Measurements from ENCODE around the gene AASS.

The AASS gene

DNA sequence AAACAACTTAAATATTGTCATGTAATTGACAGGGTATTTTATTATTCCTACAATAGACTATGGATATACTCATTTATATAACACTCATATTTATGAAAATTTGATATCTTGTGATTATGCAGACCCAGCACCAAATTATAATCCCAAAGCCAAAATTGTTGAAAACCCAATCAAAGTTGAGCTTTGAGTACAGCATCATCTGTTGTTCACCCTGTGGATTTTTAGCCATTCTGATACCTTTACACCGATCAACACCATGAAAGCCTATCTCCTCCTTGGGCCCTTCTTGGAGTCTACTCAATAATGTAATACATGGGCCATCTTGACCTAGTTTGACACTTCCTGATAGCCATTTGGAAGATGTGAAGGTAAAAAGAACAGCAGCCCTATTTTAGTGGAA lies 49.5 kb downstream of the AASS start:
- no peak for ATAC-seq (replicated peaks; ENCODE audit: extremely low read depth, poor library complexity, severe bottlenecking)
- Mint-ChIP-seq H3K27ac (ENCODE audit: low read depth) (no peak overlapping the region), H3K9me3 (no peaks in the 10 kb centered on the region), H3K27me3 (no peaks in the 10 kb centered on the region), H3K4me1 (no peaks in the 10 kb centered on the region), H3K4me3 (no peak overlapping the region), H3K36me3 (ENCODE audit: insufficient read depth) (no peaks in the 10 kb centered on the region)
- no peak for DNase-seq (ENCODE audit: low spot score in 2 of 2)

- ATAC-seq (replicated peaks; ENCODE audit: extremely low read depth, poor library complexity, severe bottlenecking), result no peak
- Mint-ChIP-seq H3K36me3 (ENCODE audit: insufficient read depth) (no peaks in the 10 kb centered on the region), H3K4me3 (no peak overlapping the region), H3K9me3 (no peaks in the 10 kb centered on the region), H3K4me1 (no peaks in the 10 kb centered on the region), H3K27ac (ENCODE audit: low read depth) (no peak overlapping the region), H3K27me3 (no peaks in the 10 kb centered on the region)
- DNase-seq (ENCODE audit: low spot score in 2 of 2), result no peak
Measured at GRCh38 chr7:122092964-122093797, 50.9 kb downstream of the AASS start.

DNA sequence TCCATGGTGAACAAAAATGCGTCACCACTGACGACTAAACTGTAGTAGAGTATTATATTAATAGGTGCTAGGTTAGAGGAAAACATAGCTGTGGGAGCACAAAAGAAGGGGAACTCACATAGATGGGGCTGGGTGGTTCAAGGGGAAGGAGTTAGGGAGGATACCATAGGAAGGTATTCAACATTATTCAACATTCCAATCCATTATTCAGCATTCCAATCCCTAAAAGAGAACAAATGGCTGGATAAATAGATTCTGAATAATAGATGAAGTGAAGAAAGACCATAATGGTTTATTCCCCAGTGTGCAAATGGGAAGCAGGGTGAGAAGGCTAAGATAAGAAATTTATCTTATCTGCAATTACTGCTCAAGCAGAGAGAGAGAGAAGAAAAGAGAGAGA lies 61.4 kb downstream of the AASS start:
- ATAC-seq (replicated peaks; ENCODE audit: extremely low read depth, poor library complexity, severe bottlenecking) (no peak), DNase-seq (ENCODE audit: low spot score in 2 of 2) (no peak)
- Mint-ChIP-seq H3K4me3 (no peak overlapping the region), H3K9me3 (no peaks in the 10 kb centered on the region), H3K4me1 (no peaks in the 10 kb centered on the region), H3K27me3 (no peaks in the 10 kb centered on the region), H3K27ac (ENCODE audit: low read depth) (no peak overlapping the region), H3K36me3 (ENCODE audit: insufficient read depth) (no peaks in the 10 kb centered on the region)

GRCh38 chr7:122082160-122082559 lies 61.9 kb downstream of the AASS start:
- no peak for DNase-seq (ENCODE audit: low spot score in 2 of 2)
- no peaks in the 10 kb centered on the region for H3K27me3 Mint-ChIP-seq
- ATAC-seq (replicated peaks; ENCODE audit: extremely low read depth, poor library complexity, severe bottlenecking), result no peak
- no peak overlapping the region for H3K27ac Mint-ChIP-seq (ENCODE audit: low read depth)
- no peaks in the 10 kb centered on the region for H3K9me3 Mint-ChIP-seq
- H3K36me3 Mint-ChIP-seq (ENCODE audit: insufficient read depth), result no peaks in the 10 kb centered on the region
- H3K4me1 Mint-ChIP-seq, result no peaks in the 10 kb centered on the region
- H3K4me3 Mint-ChIP-seq, result no peak overlapping the region

- no peaks in the 10 kb centered on the region for H3K4me1 Mint-ChIP-seq
- peaks cover 5% of the 10 kb centered on the region for H3K9me3 Mint-ChIP-seq
- H3K36me3 Mint-ChIP-seq (ENCODE audit: insufficient read depth), result no peaks in the 10 kb centered on the region
- no peak overlapping the region for H3K4me3 Mint-ChIP-seq
- no peak overlapping the region for H3K27ac Mint-ChIP-seq (ENCODE audit: low read depth)
- DNase-seq (ENCODE audit: low spot score in 2 of 2) (no peak), ATAC-seq (replicated peaks; ENCODE audit: extremely low read depth, poor library complexity, severe bottlenecking) (no peak)
- H3K27me3 Mint-ChIP-seq, result no peaks in the 10 kb centered on the region
Measured at GRCh38 chr7:122073635-122074034, 70.4 kb downstream of the AASS start.

DNA sequence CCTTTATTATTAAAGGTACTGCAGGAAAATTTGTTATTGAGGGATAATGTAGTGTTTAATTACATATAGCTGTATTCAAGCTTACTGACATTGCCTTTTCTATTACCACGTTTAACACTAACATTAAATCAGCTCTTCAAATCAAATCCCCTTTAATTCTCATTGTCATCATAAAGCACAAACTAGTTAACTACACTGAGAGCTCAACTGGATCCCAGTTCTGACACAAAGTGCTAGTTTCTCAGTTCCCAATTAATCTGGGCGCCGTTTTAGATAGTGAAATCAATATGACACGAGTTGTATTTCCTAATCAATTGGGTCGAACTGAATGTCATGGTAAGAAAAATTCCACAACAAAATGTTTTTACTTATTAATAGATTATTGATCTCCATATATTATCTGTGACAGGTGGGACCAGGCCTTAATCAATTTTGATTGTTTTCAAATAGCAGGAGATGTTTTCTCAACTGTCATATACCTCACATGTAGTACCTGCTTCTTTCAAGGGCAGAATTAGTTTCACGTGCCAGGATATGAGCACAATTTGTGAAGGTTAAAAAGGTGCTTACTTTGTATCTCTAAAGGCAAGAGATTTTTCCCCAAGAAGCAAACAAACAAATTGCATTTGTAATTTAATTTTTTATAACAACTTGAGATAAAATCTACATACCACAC lies 71.0 kb downstream of the AASS start:
- Mint-ChIP-seq H3K36me3 (ENCODE audit: insufficient read depth) (no peaks in the 10 kb centered on the region), H3K4me3 (no peak overlapping the region), H3K27ac (ENCODE audit: low read depth) (no peak overlapping the region), H3K4me1 (no peaks in the 10 kb centered on the region), H3K27me3 (no peaks in the 10 kb centered on the region), H3K9me3 (peaks cover 5% of the 10 kb centered on the region)
- no peak for DNase-seq (ENCODE audit: low spot score in 2 of 2)
- no peak for ATAC-seq (replicated peaks; ENCODE audit: extremely low read depth, poor library complexity, severe bottlenecking)

DNA sequence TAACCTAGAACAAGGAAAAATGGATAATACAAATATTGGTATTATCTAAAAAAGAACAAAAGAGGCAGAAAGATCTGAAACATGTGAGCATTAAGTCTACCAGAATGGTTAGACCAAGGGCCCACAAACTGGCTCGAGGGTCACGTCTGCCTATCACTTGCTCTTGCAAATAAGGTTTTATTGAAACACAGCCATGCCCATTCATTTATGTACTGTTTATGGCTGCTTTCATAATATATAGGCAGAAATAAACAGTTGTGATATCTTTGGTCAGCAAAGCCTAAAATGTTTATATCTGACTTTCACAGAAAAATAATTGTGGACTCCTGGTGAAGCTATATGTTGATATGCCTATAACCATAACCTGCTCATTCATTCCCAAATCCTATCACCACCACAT lies 71.8 kb downstream of the AASS start:
- no peaks in the 10 kb centered on the region for H3K4me1 Mint-ChIP-seq
- H3K27ac Mint-ChIP-seq (ENCODE audit: low read depth), result no peak overlapping the region
- no peak overlapping the region for H3K4me3 Mint-ChIP-seq
- no peaks in the 10 kb centered on the region for H3K36me3 Mint-ChIP-seq (ENCODE audit: insufficient read depth)
- H3K27me3 Mint-ChIP-seq, result no peaks in the 10 kb centered on the region
- no peak for DNase-seq (ENCODE audit: low spot score in 2 of 2)
- no peak for ATAC-seq (replicated peaks; ENCODE audit: extremely low read depth, poor library complexity, severe bottlenecking)
- H3K9me3 Mint-ChIP-seq, result peaks cover 5% of the 10 kb centered on the region

DNA sequence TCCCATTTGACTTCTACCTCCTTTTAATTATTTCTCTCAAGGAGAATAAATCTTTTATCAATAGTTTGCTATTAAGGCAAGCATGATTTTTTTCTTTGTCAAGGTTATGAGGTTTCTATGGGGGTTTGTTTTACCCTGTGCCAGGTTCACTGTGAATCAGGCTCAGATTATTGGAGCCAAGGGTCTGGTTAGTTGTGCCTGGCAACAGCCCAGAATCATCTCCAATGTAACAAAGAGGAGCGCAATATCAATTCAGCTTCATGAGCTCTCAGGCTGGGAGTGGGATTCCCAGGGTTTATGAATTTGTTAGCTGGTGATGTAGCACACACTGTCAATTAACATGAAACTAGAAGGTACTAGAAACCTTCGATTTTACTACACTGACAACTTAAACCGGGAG lies 73.2 kb downstream of the AASS start:
- no peak for ATAC-seq (replicated peaks; ENCODE audit: extremely low read depth, poor library complexity, severe bottlenecking)
- Mint-ChIP-seq H3K27me3 (no peaks in the 10 kb centered on the region), H3K4me3 (no peak overlapping the region), H3K9me3 (peaks cover 5% of the 10 kb centered on the region), H3K4me1 (no peaks in the 10 kb centered on the region), H3K36me3 (ENCODE audit: insufficient read depth) (no peaks in the 10 kb centered on the region), H3K27ac (ENCODE audit: low read depth) (no peak overlapping the region)
- DNase-seq (ENCODE audit: low spot score in 2 of 2), result no peak

- Mint-ChIP-seq H3K4me3 (no peak overlapping the region), H3K27ac (ENCODE audit: low read depth) (no peak overlapping the region), H3K4me1 (no peaks in the 10 kb centered on the region), H3K27me3 (no peaks in the 10 kb centered on the region), H3K9me3 (peaks cover 1% of the 10 kb centered on the region), H3K36me3 (ENCODE audit: insufficient read depth) (no peaks in the 10 kb centered on the region)
- ATAC-seq (replicated peaks; ENCODE audit: extremely low read depth, poor library complexity, severe bottlenecking) (no peak), DNase-seq (ENCODE audit: low spot score in 2 of 2) (no peak)
Measured at GRCh38 chr7:122070062-122070461, 74.0 kb downstream of the AASS start.

DNA sequence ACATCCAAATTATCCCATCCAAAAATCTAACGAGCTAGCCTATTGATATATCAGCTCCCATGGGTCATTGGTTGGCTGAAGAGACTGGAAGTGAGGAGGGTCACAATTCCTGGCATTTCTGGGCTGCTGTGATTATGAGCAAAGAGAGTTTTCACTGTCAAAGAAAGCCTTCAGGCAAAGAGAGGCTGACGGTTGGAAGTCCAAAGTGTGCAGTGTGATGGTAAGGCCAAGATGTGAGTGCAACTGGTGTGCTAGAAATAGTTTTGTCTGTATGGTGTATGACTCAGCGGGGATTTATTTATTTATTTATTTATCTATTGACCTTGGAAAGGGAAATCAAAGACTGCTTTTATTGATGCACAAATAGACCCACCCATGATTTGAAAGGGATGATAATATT lies 75.0 kb downstream of the AASS start:
- H3K27ac Mint-ChIP-seq (ENCODE audit: low read depth), result no peak overlapping the region
- no peaks in the 10 kb centered on the region for H3K9me3 Mint-ChIP-seq
- no peak overlapping the region for H3K4me3 Mint-ChIP-seq
- no peaks in the 10 kb centered on the region for H3K27me3 Mint-ChIP-seq
- no peak for DNase-seq (ENCODE audit: low spot score in 2 of 2)
- no peaks in the 10 kb centered on the region for H3K36me3 Mint-ChIP-seq (ENCODE audit: insufficient read depth)
- no peaks in the 10 kb centered on the region for H3K4me1 Mint-ChIP-seq
- no peak for ATAC-seq (replicated peaks; ENCODE audit: extremely low read depth, poor library complexity, severe bottlenecking)

DNA sequence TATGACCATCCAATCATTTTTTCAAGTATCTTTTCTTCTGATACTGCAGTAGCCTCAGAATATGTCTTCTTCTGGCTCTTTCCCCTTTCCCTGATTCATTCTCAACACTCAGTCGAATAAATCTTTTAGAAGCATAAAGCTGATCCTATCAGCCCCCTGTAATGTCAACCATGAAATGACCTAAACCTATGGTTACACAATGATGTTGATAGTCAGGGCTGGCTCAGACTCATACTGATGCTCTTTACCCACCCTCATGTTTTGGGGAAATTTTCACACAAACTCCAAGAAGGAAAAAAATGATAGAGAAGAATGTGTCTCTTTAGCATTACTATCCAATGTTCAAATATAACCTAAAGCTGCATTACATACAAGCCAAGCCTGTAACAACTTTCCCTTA lies 76.0 kb downstream of the AASS start:
- H3K9me3 Mint-ChIP-seq, result no peaks in the 10 kb centered on the region
- ATAC-seq (replicated peaks; ENCODE audit: extremely low read depth, poor library complexity, severe bottlenecking) (no peak), DNase-seq (ENCODE audit: low spot score in 2 of 2) (no peak)
- H3K4me1 Mint-ChIP-seq, result no peaks in the 10 kb centered on the region
- H3K4me3 Mint-ChIP-seq, result no peak overlapping the region
- H3K27ac Mint-ChIP-seq (ENCODE audit: low read depth), result no peak overlapping the region
- H3K36me3 Mint-ChIP-seq (ENCODE audit: insufficient read depth), result no peaks in the 10 kb centered on the region
- H3K27me3 Mint-ChIP-seq, result no peaks in the 10 kb centered on the region

GRCh38 chr7:122067077-122067476 lies 77.0 kb downstream of the AASS start:
- H3K27ac Mint-ChIP-seq (ENCODE audit: low read depth), result no peak overlapping the region
- no peak for DNase-seq (ENCODE audit: low spot score in 2 of 2)
- no peaks in the 10 kb centered on the region for H3K4me1 Mint-ChIP-seq
- no peaks in the 10 kb centered on the region for H3K9me3 Mint-ChIP-seq
- no peak for ATAC-seq (replicated peaks; ENCODE audit: extremely low read depth, poor library complexity, severe bottlenecking)
- H3K27me3 Mint-ChIP-seq, result no peaks in the 10 kb centered on the region
- H3K4me3 Mint-ChIP-seq, result no peak overlapping the region
- H3K36me3 Mint-ChIP-seq (ENCODE audit: insufficient read depth), result no peaks in the 10 kb centered on the region

DNA sequence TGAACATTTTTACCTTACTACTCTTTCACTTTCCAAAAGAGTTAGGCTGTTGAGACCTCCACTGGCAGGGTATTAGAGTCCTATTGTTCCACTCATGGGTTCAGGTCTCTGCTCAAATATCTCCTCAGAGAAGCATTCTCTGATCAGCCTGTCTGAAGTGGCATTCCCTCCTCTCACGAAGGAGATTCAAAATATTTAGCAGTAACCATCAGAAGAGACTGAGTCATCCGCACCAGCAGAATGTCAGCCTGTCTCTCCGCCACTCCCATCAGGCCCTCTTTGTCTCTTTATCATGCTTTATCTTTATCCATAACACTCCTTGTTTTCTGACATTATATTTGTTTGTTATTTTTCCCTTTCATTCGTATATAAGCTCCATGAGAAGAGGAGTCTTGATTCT lies 79.1 kb downstream of the AASS start:
- no peaks in the 10 kb centered on the region for H3K36me3 Mint-ChIP-seq (ENCODE audit: insufficient read depth)
- ATAC-seq (replicated peaks; ENCODE audit: extremely low read depth, poor library complexity, severe bottlenecking), result no peak
- no peaks in the 10 kb centered on the region for H3K27me3 Mint-ChIP-seq
- no peak overlapping the region for H3K4me3 Mint-ChIP-seq
- no peak for DNase-seq (ENCODE audit: low spot score in 2 of 2)
- H3K4me1 Mint-ChIP-seq, result no peaks in the 10 kb centered on the region
- no peak overlapping the region for H3K27ac Mint-ChIP-seq (ENCODE audit: low read depth)
- no peaks in the 10 kb centered on the region for H3K9me3 Mint-ChIP-seq
